Adrenal gland (tissue), 5 donors: ENCODE results near the gene SP3.

Experiments used
- POLR2A ChIP-seq, 2 donors: fragments of 450-650 bp; IDR thresholded peaks; one replicate each; pipeline ENCODE4 v1.6.1; 2017; ENCODE audit warnings: antibody characterized with exemption in 2 of 2, mild to moderate bottlenecking in 2 of 2, moderate library complexity in 1 of 2
- TF ChIP-seq, protein P1 (sequence below), 6 experiments: fragments of 450-650 bp in 4 of 6; fragments of 200-600 bp in 2 of 6; sonication (generic) in 1 of 6; IDR thresholded peaks; 1 replicate in 5 of 6; 2 replicates in 1 of 6; pipeline versions ENCODE4 v1.5.1 to v1.8.0; 2016 to 2021; ENCODE audit warnings: antibody characterized with exemption in 6 of 6, mild to moderate bottlenecking in 2 of 6, moderate library complexity in 1 of 6
- donor health status: DM: no; HTN: no; CAD: no.

DNA sequence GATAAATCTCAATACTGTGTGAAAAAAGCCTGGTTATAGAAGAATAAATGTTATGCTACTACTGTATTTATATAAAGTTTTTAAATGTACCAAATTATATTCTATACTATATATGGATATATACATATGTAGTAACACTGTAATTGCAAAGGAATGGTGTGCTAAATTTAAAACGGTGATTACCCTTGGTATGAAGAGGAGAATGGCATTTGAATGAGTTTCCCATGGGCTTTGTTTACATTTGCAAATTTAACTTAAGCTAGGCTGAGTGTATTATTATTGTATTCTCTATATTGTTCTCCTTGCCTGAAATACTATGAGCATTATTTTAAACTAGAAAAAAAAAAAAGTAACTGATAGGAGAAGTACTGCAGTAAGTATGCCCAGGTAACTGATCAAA, 4.7 kb upstream of the SP3 start:
- TF ChIP-seq, protein P1, sequence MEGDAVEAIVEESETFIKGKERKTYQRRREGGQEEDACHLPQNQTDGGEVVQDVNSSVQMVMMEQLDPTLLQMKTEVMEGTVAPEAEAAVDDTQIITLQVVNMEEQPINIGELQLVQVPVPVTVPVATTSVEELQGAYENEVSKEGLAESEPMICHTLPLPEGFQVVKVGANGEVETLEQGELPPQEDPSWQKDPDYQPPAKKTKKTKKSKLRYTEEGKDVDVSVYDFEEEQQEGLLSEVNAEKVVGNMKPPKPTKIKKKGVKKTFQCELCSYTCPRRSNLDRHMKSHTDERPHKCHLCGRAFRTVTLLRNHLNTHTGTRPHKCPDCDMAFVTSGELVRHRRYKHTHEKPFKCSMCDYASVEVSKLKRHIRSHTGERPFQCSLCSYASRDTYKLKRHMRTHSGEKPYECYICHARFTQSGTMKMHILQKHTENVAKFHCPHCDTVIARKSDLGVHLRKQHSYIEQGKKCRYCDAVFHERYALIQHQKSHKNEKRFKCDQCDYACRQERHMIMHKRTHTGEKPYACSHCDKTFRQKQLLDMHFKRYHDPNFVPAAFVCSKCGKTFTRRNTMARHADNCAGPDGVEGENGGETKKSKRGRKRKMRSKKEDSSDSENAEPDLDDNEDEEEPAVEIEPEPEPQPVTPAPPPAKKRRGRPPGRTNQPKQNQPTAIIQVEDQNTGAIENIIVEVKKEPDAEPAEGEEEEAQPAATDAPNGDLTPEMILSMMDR (IDR thresholded peaks at IDR 0.05): no peak
- TF ChIP-seq POLR2A (IDR thresholded peaks at IDR 0.05): no peak
